GM12878 (cell line): ENCODE data around the gene CCDC134. TPM values are rescaled to one million over a fixed set of nuclear protein-coding genes. Genes with fewer than 3 reads are reported as not detected.
"Not testable (repeated sequence)": the region's sequence is repeated elsewhere in the genome, so short reads cannot be mapped to it uniquely, and the experiment has no call there.

Experiments
- ATAC-seq: fragments of 200-7000 bp; cut with Tn5 transposase; 3 replicates; pipeline ENCODE4 v1.9.1; 2020; ENCODE audit warnings: mild to moderate bottlenecking, moderate library complexity
- BruUV-seq: library from RNA; stranded (reverse); fragments of 400-500 nt; replicated peaks from 2 replicates; lab custom pipeline; 2021; lab: Mats Ljungman, UMichigan
- CTCF ChIA-PET: fragments of 300-600 bp; sonication (Branson Sonifier 250); formaldehyde crosslinking; extraction: SDS; loops from one replicate; lab custom pipeline; 2021; ENCODE audit warnings: inconsistent platforms; lab: Yijun Ruan, JAX
- POLR2A ChIA-PET: fragments of 350-600 bp; formaldehyde crosslinking; extraction: SDS; loops from one replicate; lab custom pipeline; 2021; ENCODE audit warnings: inconsistent platforms; lab: Charles Lee
- RAD21 ChIA-PET: fragments of 300-600 bp; sonication (Branson Sonifier 250); formaldehyde crosslinking; loops from one replicate; lab custom pipeline; 2023; ENCODE audit warnings: antibody characterized with exemption; ENCODE audit not compliant: unreplicated experiment; lab: Charles Lee
- SMC1A ChIA-PET: fragments of 300-600 bp; sonication (Branson Sonifier 250); formaldehyde crosslinking; loops from one replicate; lab custom pipeline; 2023; ENCODE audit not compliant: unreplicated experiment, uncharacterized antibody; lab: Charles Lee
- DNase-seq: peaks from one replicate; pipeline ENCODE4 v3.0.0-alpha.2; 2011; ENCODE audit warnings: low read depth, low spot score
- FAIRE-seq: peaks from 3 replicates; lab custom pipeline; 2011; peaks lifted over from hg19 to GRCh38; lab: Jason Lieb, UNC
- H2AFZ ChIP-seq: 2 replicates; pipeline ENCODE4 v1.6.0; 2011; ENCODE audit warnings: low read depth, low read length, control low read depth; ENCODE audit not compliant: control insufficient read depth
- H3K27ac ChIP-seq: 2 replicates; pipeline ENCODE4 v1.5.1; 2011; ENCODE audit warnings: control low read depth; ENCODE audit not compliant: control insufficient read depth, insufficient read depth
- H3K27me3 ChIP-seq, 2 experiments: replicated peaks in 1 of 2; 2 replicates each; pipeline versions ENCODE4 v1.6.0 to v1.6.1; 2011; ENCODE audit warnings: low read length in 1 of 2; ENCODE audit not compliant: control insufficient read depth in 2 of 2, insufficient read depth in 2 of 2
- H3K36me3 ChIP-seq, 2 experiments: 2 replicates each; pipeline ENCODE4 v1.5.1; 2011; ENCODE audit warnings: low read length in 1 of 2; ENCODE audit not compliant: control insufficient read depth in 2 of 2, insufficient read depth in 2 of 2
- H3K4me1 ChIP-seq: 2 replicates; pipeline ENCODE4 v1.6.1; 2011; ENCODE audit warnings: mild to moderate bottlenecking, low read length, moderate library complexity, mixed read lengths; ENCODE audit not compliant: control insufficient read depth, insufficient read depth
- H3K4me2 ChIP-seq: 2 replicates; pipeline ENCODE4 v1.6.0; 2011; ENCODE audit warnings: control low read depth; ENCODE audit not compliant: control insufficient read depth, insufficient read depth
- H3K4me3 ChIP-seq: fragments of 200-600 bp; sonication (generic); 2 replicates; pipeline ENCODE4 v1.5.1; 2016
- H3K79me2 ChIP-seq: 2 replicates; pipeline ENCODE4 v1.6.0; 2011; ENCODE audit warnings: low read length; ENCODE audit not compliant: control insufficient read depth, insufficient read depth
- H3K9ac ChIP-seq: 2 replicates; pipeline ENCODE4 v1.8.0; 2011; ENCODE audit warnings: low read length, control low read depth, mixed read lengths; ENCODE audit not compliant: control insufficient read depth, insufficient read depth
- H3K9me3 ChIP-seq: replicated peaks from 3 replicates; pipeline ENCODE4 v1.5.1; 2011; ENCODE audit warnings: mild to moderate bottlenecking, low read length; ENCODE audit not compliant: control insufficient read depth, insufficient read depth
- H4K20me1 ChIP-seq: 2 replicates; pipeline ENCODE4 v1.6.0; 2011; ENCODE audit not compliant: control insufficient read depth, insufficient read depth
- EZH2 ChIP-seq: IDR thresholded peaks from 2 replicates; pipeline ENCODE4 v1.6.1; 2012; ENCODE audit warnings: low read depth, mild to moderate bottlenecking, control low read depth, inconsistent platforms, low read length, borderline replicate concordance; ENCODE audit not compliant: control insufficient read depth
- MXI1 ChIP-seq: fragments of 150-350 bp; IDR thresholded peaks from 2 replicates; pipeline ENCODE4 v1.6.1; 2011; ENCODE audit warnings: low read depth, mild to moderate bottlenecking, inconsistent platforms, low read length, improper control_type of control experiment
- MYC ChIP-seq: IDR thresholded peaks from 2 replicates; pipeline ENCODE4 v1.6.1; 2011; ENCODE audit warnings: mild to moderate bottlenecking, low read length, moderate library complexity, inconsistent platforms; ENCODE audit not compliant: insufficient read depth, insufficient replicate concordance, insufficient read length, severe bottlenecking
- NFIC ChIP-seq: IDR thresholded peaks from 2 replicates; pipeline ENCODE4 v1.6.1; 2012; ENCODE audit warnings: low read depth, mild to moderate bottlenecking, inconsistent platforms, low read length, moderate library complexity
- NR2C2 ChIP-seq: IDR thresholded peaks from 2 replicates; pipeline ENCODE4 v1.6.1; 2011; ENCODE audit warnings: borderline replicate concordance, low read depth; ENCODE audit not compliant: control insufficient read depth, insufficient read length
- PML ChIP-seq: IDR thresholded peaks from 2 replicates; pipeline ENCODE4 v1.6.1; 2012; ENCODE audit warnings: low read length, inconsistent platforms
- RCOR1 ChIP-seq: conservative IDR thresholded peaks from 2 replicates; pipeline ENCODE4 v1.6.1; 2012; ENCODE audit warnings: low read depth, low read length, improper control_type of control experiment
- SRF ChIP-seq, 2 experiments: IDR thresholded peaks; 2 replicates each; pipeline ENCODE4 v1.6.1; 2011; ENCODE audit warnings: low read depth in 2 of 2, low read length in 2 of 2, mild to moderate bottlenecking in 1 of 2, moderate library complexity in 1 of 2
- SUZ12 ChIP-seq: fragments of 200-600 bp; sonication (generic); IDR thresholded peaks from one replicate; pipeline ENCODE4 v1.6.1; 2018; ENCODE audit warnings: antibody characterized with exemption, mild to moderate bottlenecking; ENCODE audit not compliant: unreplicated experiment
- TAF1 ChIP-seq: IDR thresholded peaks from 2 replicates; pipeline ENCODE4 v1.6.1; 2011; ENCODE audit warnings: mild to moderate bottlenecking, low read depth, low read length, borderline replicate concordance
- TCF3 ChIP-seq: IDR thresholded peaks from 2 replicates; pipeline ENCODE4 v1.6.1; 2012; ENCODE audit warnings: low read depth, mild to moderate bottlenecking, low read length, borderline replicate concordance; ENCODE audit not compliant: insufficient read depth
- USF1 ChIP-seq: IDR thresholded peaks from 2 replicates; pipeline ENCODE4 v1.6.1; 2011; ENCODE audit warnings: borderline replicate concordance, low read depth, mild to moderate bottlenecking, moderate library complexity, mixed read lengths, low read length; ENCODE audit not compliant: insufficient read depth; ENCODE audit errors: extremely low read length
- ZBTB40 ChIP-seq: fragments of 450-650 bp; IDR thresholded peaks from 2 replicates; pipeline ENCODE4 v1.6.1; 2016; ENCODE audit warnings: mild to moderate bottlenecking, moderate library complexity, borderline replicate concordance
- WGBS: methylation state at CpG from one replicate; pipeline ENCODE4 v1.1.6; 2016; ENCODE audit warnings: low lambda C conversion rate; ENCODE audit not compliant: insufficient replicate concordance, insufficient coverage; ENCODE audit errors: missing lambda C conversion rate; 5-methylcytosine and 5-hydroxymethylcytosine counted together
- in situ Hi-C: fragments of 300-500 bp; cut with MboI; formaldehyde crosslinking; loops from 9 replicates; pipeline ENCODE4 v1.14.3; 2018; ENCODE audit warnings: mixed read lengths
- intact Hi-C: fragments of 100-400 bp; cut with micrococcal nuclease; formaldehyde crosslinking; loops from one replicate; pipeline ENCODE4 v1.14.2; 2022; ENCODE audit not compliant: unreplicated experiment
- polyA plus RNA-seq, 11 experiments: library from polyadenylated mRNA; depleted of rRNA in 4 of 11; unstranded in 6 of 11; stranded (reverse) in 5 of 11; fragments of >200 nt; fragmentation: Nextera tagmentation in 4 of 11; fragmentation: Illumina TruSeq in 1 of 11; extraction: Ambion mirVana in 4 of 11; extraction: Trizol in 1 of 11; gene quantifications; 1 replicate in 1 of 11; 2 replicates in 10 of 11; pipeline versions ENCODE4 v1.2.1 to v1.2.3, GENCODE V29; 2011 to 2016; ENCODE audit warnings: inconsistent platforms in 2 of 11, missing spikeins in 2 of 11, low read depth in 1 of 11
- total RNA-seq, 4 experiments: library from RNA; depleted of rRNA in 3 of 4; stranded (reverse); fragments of >200 nt in 3 of 4; fragmentation: Illumina TruSeq in 1 of 4; extraction: Trizol in 1 of 4; gene quantifications; 2 replicates each; pipeline versions ENCODE4 v1.2.1 to v1.2.3, GENCODE V29; 2013 to 2021

The CCDC134 gene
- total and polyA plus RNA-seq, 10 of the 15 experiments (the other 5 are each of a cell fraction or from before 2014, with no cell fraction given): 0.35 to 19.3 (median 11.8) TPM

GRCh38 chr22:41868556-41868955 lies 68.1 kb downstream of the CCDC134 start:
- Histone ChIP-seq H4K20me1 (no peaks in the 10 kb centered on the region; the same call in none of the 2 replicates), H3K9ac (no peak overlapping the region), H3K27ac (no peak overlapping the region), H3K4me3 (no peak overlapping the region), H2AFZ (no peak overlapping the region), H3K9me3 (no peaks in the 10 kb centered on the region), H3K4me2 (no peak overlapping the region), H3K79me2 (peaks cover 24% of the 10 kb centered on the region), H3K27me3 (no peaks in the 10 kb centered on the region), H3K4me1 (peaks cover 2% of the 10 kb centered on the region), H3K36me3 (peaks cover 29 to 30% of the 10 kb centered on the region in 2 experiments)
- over 99% methylated on average over 10 of the region's 10 CpGs for WGBS
- ChIA-PET CTCF (no interaction called here), SMC1A (no interaction called here), RAD21 (no interaction called here), POLR2A (interaction anchor here (0.5 kb wide), 1 partner anchor 79 kb away, joined by 3 read pairs; no protein-coding TSS in a partner anchor)
- intact Hi-C loops (no loop called here), in situ Hi-C loops (no loop called here)
- FAIRE-seq: no peak
- no peak for DNase-seq
- BruUV-seq: no TSS peak
- ATAC-seq: no peak
- TF ChIP-seq MXI1: no peak
- TF ChIP-seq NFIC: no peak
- no peak for TF ChIP-seq TCF3
- TF ChIP-seq PML: no peak
- no peak for TF ChIP-seq SRF (IDR thresholded peaks at IDR 0.05; ENCODE audit: low read depth in 2 of 2, low read length in 2 of 2)
- no peak for TF ChIP-seq RCOR1
- no peak for TF ChIP-seq NR2C2
- TF ChIP-seq EZH2: no peak
- no peak for TF ChIP-seq ZBTB40
- no peak for TF ChIP-seq USF1
- TF ChIP-seq TAF1: no peak
- TF ChIP-seq MYC: no peak
- no peak for TF ChIP-seq SUZ12

DNA sequence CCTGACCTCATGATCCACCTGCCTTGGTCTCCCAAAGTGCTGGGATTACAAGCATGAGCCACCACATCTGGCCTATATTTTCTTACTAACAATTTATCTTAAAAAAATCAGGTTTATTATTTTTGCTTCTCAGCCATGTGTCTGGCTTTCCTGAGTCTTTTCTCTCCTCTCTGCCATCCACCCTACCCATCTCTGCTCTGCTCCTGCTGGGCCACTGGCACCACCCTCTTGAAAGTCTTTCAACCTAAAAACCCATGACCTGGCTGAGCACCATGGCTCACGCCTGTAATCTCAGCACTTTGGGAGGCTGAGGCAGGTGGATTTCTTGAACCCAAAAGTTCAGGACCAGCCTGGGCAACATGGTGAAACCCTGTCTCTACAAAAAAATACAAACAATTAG lies 69.6 kb downstream of the CCDC134 start:
- SMC1A ChIA-PET: interaction anchor here (0.6 to 2.1 kb wide), 4 partner anchors 11 to 23 kb away, joined by 3 to 4 read pairs (median 3); no protein-coding TSS in a partner anchor
- H2AFZ ChIP-seq, H3K4me3 ChIP-seq, H3K9ac ChIP-seq, DNase-seq, H3K9me3 ChIP-seq, H3K4me1 ChIP-seq, in situ Hi-C loops, FAIRE-seq, H3K27me3 ChIP-seq, H4K20me1 ChIP-seq, H3K27ac ChIP-seq, ATAC-seq, H3K4me2 ChIP-seq, intact Hi-C loops, BruUV-seq: not testable (repeated sequence)
- WGBS: 93% methylated on average over 1 of the region's 1 CpG
- RAD21 ChIA-PET: interaction anchor here (2.0 to 4.4 kb wide), 2 partner anchors 8 to 10 kb away, joined by 6 to 39 read pairs; no protein-coding TSS in a partner anchor
- POLR2A ChIA-PET: interaction anchor here (0.7 kb wide), 3 partner anchors 9 to 53 kb away, joined by 3 to 5 read pairs (median 4); no protein-coding TSS in a partner anchor
- CTCF ChIA-PET: interaction anchor here (2.5 to 3.7 kb wide), 3 partner anchors 7 to 172 kb away, joined by 10 to 16 read pairs (median 14); partner anchors contain the start of gene MEI1
- Histone ChIP-seq H3K36me3 (peaks cover 33 to 38% of the 10 kb centered on the region in 2 experiments), H3K79me2 (peaks cover 11% of the 10 kb centered on the region)
